HG02571 (cell line): ENCODE measurements around the gene PTPRG.
"Not testable (repeated sequence)": the region's sequence is repeated elsewhere in the genome, so short reads cannot be mapped to it uniquely, and the experiment has no call there.

ENCODE experiments used
- ATAC-seq: cut with Tn5 transposase; IDR thresholded peaks from one replicate; pipeline ENCODE4 v1.9.1; 2021; ENCODE audit warnings: mild to moderate bottlenecking, moderate library complexity; ENCODE audit not compliant: unreplicated experiment

PTPRG gene

DNA sequence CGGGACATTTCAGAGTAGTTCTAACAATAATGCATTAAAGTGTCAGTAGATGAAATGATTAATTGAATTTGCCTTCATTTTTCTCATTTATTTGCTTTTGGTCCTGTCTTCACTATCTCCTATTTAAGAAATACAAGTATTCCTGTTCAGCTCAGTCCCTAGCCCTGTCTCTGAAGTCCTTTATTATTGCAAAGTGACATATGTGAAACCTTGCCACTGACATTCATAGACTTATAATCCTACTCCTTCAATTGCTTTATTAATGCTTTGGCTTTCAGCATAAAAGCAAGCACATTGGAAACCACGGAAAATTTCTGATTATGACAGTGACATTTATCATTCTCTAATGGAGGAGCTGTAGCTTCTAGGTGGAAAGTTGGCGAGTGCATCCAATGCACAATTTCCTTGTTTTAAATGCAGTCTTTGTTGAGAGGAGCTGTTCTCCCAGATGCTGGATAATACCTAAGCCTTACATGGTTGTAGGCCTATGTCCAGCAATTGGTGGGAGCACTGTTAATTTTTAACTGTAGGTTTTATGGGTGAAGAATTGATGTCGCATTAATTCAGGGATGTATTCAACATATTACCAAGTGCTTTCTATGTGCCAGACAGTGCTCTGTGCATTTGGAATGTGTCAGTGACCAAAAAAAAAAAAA lies 474.2 kb downstream of the PTPRG start:
- ATAC-seq: no peak

DNA sequence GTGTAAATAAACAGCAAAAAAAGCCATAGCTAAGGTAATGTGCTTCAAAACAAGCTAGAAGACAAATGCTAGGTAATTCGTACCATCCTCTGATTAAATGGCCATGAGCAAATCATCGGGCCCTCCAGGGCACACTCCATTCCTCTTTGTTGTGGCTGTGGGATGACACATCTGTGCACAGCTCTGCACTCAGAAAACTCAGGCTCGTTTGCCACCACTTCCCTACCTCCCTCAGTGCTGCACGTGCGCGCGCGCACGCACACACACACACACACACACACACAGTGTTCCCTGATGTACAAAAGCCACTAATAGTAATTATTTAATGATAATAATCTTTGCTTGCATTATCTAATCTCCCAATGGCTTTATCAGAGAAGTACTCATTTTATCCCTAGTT lies 475.4 kb downstream of the PTPRG start:
- no peak for ATAC-seq

DNA sequence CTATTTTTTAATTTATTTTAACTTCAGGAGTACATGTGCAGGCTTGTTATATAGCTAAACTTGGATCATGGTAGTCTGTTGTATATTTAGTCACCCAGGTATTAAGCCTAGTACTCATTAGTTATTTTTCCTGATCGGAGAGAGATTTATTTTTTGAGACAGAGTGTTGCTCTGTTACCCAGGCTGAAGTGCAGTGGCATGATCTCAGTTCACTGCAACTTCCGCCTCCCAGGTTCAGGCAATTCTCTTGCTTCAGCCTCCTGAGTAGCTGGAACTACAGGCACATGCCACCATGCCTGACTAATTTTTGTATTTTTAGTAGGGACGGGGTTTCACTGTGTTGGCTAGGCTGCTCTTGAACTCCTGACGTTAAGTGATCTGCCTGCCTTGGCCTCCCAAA lies 477.4 kb downstream of the PTPRG start:
- not testable (repeated sequence) for ATAC-seq

DNA sequence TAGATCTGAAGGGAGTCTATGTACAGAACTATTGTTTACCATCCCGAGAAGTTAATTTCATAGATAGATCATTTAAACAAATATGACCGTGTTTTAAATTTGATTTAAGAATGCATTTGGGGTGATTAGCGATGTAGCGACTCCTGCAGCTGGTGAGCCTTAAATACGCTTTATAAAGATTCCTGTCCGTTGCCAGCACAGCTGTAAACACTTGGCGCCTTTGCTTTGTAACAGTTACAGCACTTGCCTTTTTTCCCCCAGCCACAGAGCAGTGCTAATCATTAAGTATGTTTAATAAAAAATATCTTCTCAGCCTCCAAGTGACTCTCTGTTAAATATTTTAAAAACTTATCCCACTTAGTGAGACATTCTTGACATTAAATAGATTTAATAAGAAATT lies 478.2 kb downstream of the PTPRG start:
- no peak for ATAC-seq

DNA sequence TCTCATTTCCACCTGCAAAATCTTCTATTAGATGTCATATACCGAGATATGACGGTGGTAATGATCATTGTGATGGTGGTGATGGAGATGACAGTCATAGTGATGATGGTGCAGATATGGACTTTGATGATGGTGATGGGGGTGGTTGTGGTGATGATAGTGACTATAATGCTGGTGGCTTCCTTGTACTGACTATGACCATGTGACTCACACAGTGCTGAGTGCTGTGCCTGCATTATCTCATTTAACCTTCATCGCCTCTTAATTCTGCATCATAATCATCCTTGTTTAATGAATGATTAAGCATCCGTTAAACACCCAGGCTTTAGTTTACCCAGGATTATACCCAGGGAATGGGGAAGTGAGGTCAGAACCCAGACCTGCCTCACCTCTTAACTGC lies 480.3 kb downstream of the PTPRG start:
- no peak for ATAC-seq

DNA sequence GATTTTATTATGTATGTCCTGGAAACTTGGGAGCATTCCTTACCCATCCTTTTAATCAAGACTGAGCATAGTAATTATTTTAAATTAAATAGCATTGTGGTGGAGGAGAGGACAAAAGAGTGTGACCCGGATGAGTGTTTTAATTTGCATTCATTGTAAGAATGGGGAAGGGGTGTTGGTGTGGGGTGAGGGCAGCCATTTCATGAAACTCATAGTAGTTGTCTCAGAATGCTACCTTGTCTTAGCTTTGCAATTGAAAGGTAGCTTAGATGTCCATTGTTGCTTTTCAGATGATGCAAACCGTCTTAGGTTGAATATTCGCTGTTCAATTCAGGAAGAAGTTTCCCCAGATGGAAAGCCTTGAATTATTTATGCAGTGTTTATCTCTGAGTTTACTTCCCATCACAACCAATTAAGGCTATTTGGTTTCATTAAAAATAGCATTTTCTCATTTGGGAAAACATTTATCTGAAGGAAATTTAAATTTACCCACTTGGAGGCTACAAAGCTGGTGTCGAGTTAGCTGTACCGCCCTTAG lies 483.6 kb downstream of the PTPRG start:
- ATAC-seq: no peak

DNA sequence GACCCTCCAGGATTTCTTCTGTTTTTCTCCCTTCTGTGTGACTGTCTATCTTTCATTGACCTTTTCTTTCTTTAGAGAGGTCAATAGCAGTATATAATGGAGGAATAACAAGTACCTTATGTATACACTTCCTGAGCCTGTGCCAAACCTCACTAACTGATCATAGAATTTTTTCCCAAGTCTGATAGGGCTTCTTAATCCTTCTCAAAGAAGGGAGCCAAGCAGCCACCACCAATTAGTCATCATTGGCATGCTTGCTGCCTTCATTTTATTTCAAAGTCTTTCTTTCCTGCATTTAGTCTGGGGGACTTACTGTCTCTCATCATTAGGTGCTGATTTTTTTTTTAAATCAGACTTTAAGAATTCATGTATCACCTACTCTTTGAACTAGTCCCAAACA lies 485.0 kb downstream of the PTPRG start:
- no peak for ATAC-seq

DNA sequence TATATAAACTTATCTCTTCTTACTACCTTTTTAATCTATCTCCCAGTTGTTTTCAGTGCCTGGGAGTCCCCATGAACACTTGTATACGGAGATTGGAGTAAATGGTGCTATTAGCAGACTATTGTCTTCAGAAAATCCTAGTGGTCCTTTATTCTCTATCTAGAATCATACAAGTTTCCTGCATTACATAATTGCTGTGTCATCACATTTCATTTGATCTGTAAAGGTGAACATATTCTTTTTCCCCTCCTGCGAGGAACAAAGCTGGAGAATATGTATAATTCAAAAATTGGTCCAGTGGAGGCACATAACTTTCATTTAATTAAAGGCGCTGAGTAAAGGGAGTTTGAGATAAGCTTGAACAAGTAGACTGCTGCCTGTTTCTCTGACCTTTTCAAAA lies 487.2 kb downstream of the PTPRG start:
- no peak for ATAC-seq

DNA sequence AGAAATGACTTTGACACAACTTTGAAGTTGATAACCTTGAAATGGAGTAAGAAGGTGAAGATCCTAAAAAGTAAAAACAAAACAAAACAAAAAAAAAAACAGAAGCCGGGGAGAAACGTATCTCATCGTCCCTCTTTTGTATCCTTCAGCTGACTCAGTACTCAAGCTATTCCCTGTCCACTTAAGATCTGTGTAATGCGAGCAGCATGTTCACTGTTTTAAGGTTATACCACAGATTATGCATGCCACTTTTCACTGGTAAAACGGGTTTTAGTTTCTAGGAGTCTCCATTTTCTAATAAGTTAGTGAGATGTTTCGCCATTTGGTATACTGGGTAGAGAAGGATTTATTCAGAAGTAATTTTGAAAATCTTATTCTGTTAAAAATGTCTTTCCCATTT lies 487.7 kb downstream of the PTPRG start:
- no peak for ATAC-seq

DNA sequence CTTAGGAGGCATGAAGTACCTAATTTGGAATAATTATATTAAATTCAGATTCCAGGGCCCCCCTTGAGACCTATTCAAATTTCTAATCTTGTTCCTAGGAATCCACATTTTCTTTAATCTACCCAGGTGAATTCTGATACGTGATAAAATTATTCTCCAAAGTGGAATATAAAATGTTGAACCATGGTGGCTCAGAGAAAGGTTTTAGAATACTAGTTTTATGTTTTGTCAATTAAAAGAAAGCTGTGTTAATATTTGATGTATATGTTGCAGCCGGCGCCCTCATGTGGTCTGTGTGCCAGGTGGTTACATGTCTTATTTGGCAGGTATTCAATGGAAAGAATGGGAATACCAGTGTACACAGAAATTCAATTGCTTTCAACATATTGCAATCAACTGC lies 490.1 kb downstream of the PTPRG start:
- no peak for ATAC-seq

DNA sequence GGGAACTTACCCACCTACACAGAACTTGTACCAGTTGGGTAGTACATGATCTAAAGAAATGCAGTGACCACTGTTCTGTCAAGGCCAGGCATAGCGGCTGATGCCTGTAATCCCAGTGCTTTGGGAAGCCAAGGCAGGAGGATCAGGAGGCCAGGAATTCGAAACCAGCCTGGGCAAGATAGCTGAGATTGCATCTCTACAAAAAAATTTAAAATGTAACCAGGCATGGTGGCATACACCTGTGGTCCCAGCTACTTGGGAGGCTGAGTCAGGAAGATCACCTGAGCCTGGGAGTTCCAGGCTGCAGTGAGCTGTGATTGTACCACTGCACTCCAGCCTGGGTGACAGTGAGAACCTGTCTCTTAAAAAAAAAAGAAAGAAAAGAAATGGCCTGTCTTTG lies 491.0 kb downstream of the PTPRG start:
- no peak for ATAC-seq

DNA sequence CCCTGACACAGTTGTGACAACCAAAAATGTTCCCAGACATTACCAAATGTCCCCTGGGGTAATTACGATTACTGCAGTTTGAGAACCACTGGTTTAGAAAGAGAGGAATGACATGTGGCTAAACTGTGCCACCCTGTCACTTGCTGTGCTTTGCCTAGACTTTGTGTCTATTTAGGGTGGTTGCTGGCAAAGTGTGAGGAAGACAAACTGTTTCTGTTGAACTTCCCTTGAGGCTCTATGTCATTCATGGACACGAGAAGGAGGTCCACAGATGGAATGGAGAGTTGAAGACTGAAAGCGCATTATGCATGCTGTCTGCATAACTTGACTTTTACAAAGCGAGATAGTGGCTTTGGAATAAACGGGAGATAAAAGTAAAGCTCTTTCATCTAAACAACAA lies 495.3 kb downstream of the PTPRG start:
- no peak for ATAC-seq

DNA sequence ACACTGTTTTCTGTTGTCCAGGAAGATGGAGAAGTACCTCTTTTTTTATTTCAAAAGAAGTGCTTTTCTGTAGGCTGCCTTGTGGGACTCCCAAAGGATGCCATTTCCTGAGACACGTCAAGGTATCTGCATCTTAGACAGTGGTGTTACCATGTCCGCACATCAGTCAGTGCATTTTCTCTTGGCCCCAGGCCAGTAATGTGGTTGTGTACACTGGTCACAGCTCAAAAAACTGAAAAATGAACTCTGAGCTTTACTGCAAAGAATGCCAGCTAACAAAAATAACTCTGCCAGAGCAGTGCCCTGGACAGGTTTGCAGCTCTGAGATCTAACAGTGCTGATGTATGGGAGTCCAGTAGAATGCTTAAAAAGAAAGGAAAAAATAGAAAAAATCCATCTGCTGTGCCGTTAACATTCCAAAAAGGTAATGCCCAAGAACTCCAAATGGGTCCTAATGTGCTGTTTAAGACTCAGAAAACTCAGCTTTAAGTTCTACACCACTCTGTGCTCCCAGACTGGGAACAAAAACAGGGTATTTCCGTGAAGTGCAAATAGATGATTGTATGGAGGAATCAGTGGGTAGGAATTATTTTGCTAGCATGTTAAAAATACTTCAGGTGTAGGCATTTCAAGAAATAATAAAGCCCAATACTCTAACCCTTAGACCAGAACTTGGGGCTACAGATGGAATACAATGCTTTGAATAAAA lies 496.1 kb downstream of the PTPRG start:
- no peak for ATAC-seq

DNA sequence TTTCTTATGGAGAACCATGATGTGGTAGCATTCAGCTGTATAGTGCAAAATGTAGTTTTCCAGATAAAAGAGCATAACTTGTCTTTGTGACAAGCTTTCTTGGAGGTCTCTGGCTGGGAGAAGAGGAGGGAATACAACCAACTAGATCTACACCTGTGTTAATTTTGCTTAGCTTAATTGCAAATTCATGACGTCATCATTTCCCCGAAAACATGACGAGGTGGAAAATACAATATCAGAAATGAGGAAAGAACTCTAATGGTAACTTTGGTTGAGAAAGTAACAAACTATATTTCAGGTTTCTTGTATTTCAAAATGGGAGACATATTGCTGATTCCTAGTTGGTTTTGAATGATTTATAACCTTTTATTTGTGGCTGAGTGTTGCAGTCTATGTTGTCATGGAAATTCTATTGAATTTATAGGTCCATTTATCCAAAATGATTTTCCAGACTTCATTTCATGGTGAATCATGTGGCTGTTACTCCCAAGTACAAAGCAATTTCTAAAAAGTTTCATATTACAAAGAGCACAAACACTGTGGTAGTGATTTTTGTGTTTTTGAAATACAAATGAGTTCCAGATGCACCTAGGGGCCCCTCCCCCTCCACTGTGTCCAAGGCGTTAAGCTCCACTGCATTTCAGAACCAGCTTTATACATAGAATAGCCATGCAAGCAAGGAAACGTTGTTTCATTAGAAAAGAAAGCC lies 504.8 kb downstream of the PTPRG start:
- ATAC-seq: no peak

DNA sequence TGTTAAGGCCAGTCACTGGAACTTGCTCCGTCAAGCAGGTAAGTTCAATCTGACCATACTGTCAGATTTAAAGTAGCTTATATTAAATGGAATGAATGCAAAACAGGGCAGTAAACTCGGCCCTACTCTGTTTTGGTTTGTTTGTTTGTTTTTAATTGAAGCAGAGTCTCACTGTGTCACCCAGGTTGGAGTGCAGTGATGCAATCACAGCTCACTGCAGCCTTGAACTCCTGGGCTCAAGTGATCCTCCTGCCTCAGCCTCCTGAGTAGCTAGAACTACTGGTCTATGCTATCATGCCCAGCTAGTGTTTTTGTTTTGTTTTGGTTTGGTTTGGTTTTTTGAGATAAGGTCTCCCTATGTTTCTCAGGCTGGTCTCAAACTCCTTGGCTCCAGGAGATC lies 507.0 kb downstream of the PTPRG start:
- no peak for ATAC-seq

DNA sequence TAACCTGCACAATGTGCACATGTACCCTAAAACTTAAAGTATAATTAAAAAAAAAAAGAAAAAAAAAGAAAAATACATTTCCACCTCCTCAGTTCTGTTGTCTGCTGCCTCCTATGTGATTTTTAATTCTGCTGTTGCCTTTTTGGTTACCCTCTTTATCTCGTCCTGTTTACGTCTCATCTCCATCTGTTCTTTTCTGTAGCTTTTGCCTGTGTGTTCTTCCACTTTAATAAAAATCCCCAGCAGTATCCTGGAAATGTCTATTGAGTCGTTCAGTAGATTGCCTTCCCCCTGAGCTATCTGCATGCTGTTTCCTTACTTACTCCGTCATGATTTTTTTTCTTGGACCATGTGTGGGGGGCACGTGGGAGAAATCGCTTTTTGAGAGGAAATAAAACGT lies 509.5 kb downstream of the PTPRG start:
- ATAC-seq: no peak

DNA sequence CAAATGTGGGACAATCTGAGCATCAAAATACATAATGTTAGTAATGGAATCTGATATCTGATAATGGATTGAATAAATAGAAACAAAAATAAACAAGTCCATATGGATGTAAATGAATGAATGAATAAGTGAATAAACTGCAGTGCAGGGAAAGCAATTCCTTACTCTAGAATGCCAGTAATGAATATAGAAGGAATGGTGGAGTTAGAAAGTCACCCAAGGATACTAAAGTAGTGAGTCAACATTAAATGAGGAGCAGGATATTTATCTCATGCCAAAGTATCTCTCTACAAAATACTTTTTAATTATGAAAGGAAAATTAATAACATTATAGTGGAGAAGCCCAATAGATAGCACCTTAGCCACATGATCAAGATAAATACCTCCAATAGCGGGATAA lies 511.7 kb downstream of the PTPRG start:
- ATAC-seq: no peak

DNA sequence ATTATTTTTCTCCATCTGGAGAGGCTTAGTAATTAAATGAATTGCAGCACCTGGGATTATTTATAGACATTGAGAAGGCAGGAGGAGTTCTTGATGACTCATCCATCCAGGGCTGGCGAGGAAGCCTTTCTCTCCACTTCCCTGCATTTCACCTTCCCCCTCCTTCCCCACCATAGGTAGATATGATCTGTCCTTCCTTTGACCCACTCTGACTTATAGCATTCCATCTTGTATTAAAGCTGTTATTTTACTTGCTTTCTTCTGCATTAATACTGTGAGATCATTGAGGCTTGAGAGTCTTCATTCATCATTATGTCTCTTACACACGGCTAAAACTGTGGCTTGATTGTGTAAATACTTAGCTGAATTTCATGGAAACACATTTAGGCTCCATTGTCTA lies 523.2 kb downstream of the PTPRG start:
- no peak for ATAC-seq

DNA sequence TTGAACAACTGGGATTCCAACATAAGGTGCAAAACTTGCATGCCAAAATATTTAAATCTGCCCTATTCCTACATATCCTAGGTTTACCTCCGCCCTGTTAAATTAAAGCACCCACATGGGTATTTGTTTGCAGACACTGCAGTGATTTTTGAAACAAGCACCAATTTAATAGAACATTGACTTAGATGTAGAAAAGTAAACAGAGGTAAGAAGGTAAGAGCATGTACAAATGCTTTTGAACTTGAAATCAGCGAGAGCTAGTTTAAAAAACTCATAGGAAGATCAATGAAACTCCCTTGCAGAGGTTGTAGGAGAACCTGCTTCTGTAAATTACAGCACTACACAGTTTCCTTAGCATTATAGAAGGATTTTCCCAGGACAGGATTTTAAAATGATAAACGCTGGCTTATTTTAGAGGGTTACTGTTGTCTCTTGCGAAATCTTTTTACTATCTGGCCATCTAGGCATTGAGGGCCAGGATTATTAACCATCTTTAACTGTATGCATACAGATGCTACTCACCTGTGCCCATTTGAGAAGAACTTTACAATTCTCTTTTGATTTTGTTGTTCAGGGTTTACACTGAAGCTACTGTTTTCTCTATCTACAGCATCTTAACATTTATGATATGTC lies 527.2 kb downstream of the PTPRG start:
- no peak for ATAC-seq

DNA sequence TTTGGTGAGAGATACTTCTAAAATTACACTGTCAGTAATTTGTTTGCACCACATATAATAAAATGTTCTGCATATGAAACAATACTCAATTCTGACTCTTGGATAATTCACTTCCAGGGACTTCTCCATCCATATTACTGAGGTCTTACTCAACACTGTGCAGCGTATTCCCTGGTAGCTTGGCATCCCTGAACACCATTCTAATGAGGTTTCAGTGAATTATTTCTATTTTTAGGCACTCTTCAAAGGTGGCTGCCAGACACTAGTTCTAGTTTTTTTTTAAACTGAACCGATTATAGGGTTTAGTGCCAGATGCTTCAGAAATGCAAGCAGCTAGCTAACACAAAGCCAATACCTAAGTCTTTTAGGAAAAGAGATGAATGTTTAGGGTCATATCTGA lies 528.7 kb downstream of the PTPRG start:
- ATAC-seq: no peak

DNA sequence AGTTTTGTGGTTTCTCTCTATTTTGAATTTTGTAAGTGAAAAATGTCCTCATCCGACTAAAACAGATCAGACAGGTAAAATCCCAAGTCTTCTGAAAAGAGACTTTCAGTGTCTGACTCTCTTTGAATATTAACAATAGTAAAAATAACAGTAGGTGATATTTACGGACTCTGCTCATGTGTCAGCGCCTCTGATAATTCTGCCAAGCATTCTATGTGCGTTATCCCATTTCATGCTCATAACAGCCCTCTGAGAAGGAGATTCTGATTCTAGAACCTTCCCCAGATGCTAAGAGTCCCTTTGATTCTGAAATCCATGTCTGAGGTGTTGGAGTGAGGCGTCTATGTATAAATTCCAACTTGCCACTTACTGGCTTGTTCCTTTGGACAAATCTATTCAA lies 529.1 kb downstream of the PTPRG start:
- ATAC-seq: no peak

DNA sequence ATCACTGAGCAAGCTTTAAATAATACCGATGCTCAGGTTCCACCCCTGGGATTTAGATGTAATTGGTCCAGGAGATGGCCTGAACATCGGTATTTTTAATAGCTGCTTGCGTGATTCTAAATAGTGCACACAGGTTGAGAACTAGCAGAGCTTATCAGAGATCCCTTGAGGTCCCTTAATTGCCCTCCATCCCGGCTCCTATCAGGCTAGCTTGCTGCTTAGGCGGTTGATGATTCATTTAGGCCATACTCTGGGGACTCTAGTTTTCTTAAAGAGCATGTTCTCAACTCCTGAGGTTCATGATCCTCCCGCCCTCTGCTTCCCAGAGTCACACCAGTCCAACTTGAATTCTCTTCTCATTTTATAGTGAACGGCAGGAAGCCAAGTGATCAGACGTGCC lies 531.7 kb downstream of the PTPRG start:
- no peak for ATAC-seq
